Cardiac muscle cell (in vitro differentiated cells and primary cell): ENCODE data around the gene CPEB2. TPM values are rescaled to one million over a fixed set of nuclear protein-coding genes. Genes with fewer than 3 reads are reported as not detected.
"Not testable (repeated sequence)": the region's sequence is repeated elsewhere in the genome, so short reads cannot be mapped to it uniquely, and the experiment has no call there.

Experiments used
- DNase-seq, 2 donors: peaks; one replicate each; pipeline versions ENCODE4 v3.0.0 to v3.0.0-alpha.2; 2010 to 2017; ENCODE audit warnings: low read depth in 1 of 2, low spot score in 1 of 2
- H3K27ac ChIP-seq: fragments of 200-600 bp; sonication (generic); 2 replicates; pipeline ENCODE4 v1.5.1; 2016
- H3K27me3 ChIP-seq: fragments of 200-600 bp; sonication (generic); 2 replicates; pipeline ENCODE4 v1.6.0; 2016; ENCODE audit warnings: control low read depth
- H3K36me3 ChIP-seq: fragments of 200-600 bp; sonication (generic); 2 replicates; pipeline ENCODE4 v1.5.1; 2016; ENCODE audit warnings: control low read depth
- H3K4me1 ChIP-seq: fragments of 200-600 bp; sonication (generic); 2 replicates; pipeline ENCODE4 v1.8.1; 2017; ENCODE audit warnings: low read depth, mild to moderate bottlenecking, mixed run types
- H3K4me3 ChIP-seq: fragments of 200-600 bp; sonication (generic); 2 replicates; pipeline ENCODE4 v1.5.1; 2016; ENCODE audit warnings: mild to moderate bottlenecking
- H3K9me3 ChIP-seq: fragments of 200-600 bp; sonication (generic); 2 replicates; pipeline ENCODE4 v1.5.1; 2017; ENCODE audit warnings: low read depth, mild to moderate bottlenecking, control low read depth
- CTCF ChIP-seq: IDR thresholded peaks from 2 replicates; pipeline ENCODE4 v1.5.1; 2012; ENCODE audit warnings: low read depth, mild to moderate bottlenecking, low read length
- polyA plus RNA-seq: library from polyadenylated mRNA; unstranded; fragments of >200 nt; fragmentation: Nextera tagmentation; extraction: Ambion mirVana; gene quantifications from 2 replicates; pipeline ENCODE4 v1.2.1, GENCODE V29; 2016
- total RNA-seq: library from RNA; depleted of rRNA; stranded (reverse); fragments of >200 nt; gene quantifications from 2 replicates; pipeline ENCODE4 v1.2.3, GENCODE V29; 2016

Gene CPEB2
- total and polyA plus RNA-seq, 2 experiments from 2014 or later, result 7.5 to 17.4 TPM

DNA sequence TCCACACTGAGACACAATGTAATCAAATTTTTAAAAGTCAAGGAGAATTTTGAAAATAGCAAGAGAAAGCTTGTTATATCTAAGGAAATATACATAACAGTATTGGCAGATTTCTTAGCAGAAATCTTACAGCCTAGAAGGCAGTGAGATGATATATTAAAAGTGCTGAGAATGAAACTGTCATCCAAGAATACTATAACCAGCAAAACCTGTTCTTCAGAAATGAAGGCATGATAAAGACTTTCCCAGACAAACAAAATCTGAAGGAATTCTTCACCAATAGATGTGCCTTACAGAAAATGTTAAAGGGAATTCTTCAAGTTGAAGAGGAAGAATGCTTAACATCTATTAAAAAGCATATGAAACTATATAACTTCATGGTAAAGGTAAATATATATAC is 73.6 kb downstream of the CPEB2 start:
- Histone ChIP-seq H3K27ac (no peak overlapping the region), H3K27me3 (no peaks in the 10 kb centered on the region), H3K36me3 (no peaks in the 10 kb centered on the region), H3K4me3 (no peak overlapping the region), H3K4me1 (no peaks in the 10 kb centered on the region), H3K9me3 (no peaks in the 10 kb centered on the region)
- no peak for TF ChIP-seq CTCF
- no peak for DNase-seq

DNA sequence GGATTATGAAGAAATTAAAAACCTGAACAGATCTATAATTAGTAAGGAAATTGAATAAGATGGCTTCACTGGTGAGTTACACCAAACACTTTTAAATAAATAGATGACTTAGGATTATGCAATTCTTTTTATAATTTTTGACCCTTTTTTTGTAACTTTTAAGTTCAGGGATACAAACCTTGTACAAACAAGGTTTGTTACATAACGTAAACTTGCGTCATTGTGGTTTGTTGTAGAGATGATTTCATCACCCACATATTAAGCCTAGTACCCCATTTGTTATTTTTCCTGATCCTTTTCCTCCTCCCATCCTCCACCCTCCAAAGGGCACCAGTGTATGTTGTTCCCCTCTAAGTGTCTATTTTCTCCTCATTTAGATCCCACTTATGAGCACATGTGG is 75.7 kb downstream of the CPEB2 start:
- Histone ChIP-seq H3K27ac (no peak overlapping the region), H3K36me3 (no peaks in the 10 kb centered on the region), H3K9me3 (no peaks in the 10 kb centered on the region), H3K27me3 (no peaks in the 10 kb centered on the region), H3K4me3 (no peak overlapping the region), H3K4me1 (no peaks in the 10 kb centered on the region)
- no peak for TF ChIP-seq CTCF
- peak in 1 of 2 donors; percentile 83 for DNase-seq

DNA sequence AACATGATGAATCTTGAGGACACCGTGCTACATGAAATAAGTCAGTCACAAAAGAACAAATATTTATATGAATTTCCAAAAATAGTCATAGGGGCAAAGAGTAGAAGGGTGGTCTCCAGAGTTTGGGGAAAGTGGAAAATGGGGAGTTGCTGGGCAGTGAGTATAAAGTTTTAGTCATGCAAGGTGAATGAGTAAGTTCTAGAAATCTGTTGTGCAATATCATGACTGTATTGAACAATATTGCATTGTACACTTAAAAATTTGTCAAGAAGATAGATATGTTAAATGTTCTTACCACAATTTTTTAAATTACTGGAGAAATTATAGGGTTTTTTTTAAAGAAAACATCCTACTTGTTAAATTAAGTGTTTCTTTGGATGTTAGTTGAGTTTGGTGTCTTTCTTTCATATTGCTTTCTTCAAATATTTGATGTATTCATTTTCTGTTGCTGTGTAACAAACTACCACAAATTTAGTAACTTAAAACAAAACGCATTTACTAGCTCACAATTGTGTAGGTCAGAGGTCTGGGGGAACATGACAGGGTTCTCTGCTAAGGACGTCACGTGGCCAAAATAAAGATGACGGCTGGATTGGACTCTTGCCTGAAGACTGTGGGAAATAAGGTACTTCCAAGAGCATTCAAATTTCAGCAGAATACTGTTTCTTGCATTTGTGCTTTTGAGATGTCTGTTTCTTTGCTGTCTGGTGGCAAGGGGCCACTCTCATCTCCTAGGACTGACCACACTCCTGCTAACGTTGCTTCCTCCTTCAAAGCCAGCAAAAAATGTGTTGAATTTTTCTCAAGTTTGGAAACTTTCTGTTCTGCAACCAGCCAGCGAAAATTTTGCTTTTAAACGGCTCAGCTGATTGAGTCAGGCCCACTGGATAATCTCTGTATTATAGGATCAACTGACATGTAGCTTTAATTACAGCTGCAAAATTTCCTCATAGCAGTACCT is 76.7 kb downstream of the CPEB2 start:
- H3K27ac ChIP-seq, result no peak overlapping the region
- TF ChIP-seq CTCF, result no peak
- H3K27me3 ChIP-seq, result no peaks in the 10 kb centered on the region
- no peak overlapping the region for H3K4me3 ChIP-seq
- H3K36me3 ChIP-seq, result no peaks in the 10 kb centered on the region
- H3K9me3 ChIP-seq, result no peaks in the 10 kb centered on the region
- DNase-seq, result peak in 1 of 2 donors; percentile 73
- H3K4me1 ChIP-seq, result no peaks in the 10 kb centered on the region

DNA sequence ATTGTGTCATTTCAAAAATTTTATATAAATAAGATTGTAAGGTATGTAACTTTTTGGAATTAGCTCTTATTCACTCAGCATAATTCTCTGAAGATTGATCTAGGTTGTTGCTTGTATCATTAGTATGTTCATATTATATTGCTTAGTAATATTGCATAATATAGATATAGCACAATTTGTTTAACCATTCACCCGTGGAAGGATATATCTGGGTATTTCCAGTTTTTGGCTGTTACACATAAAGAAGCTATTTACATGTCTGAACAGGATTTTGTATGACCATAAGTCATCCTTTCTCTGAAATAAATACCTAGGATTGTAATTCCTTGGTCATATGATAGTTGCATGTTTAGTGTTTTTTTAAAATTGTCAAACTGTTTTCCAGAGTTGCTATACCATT is 82.5 kb downstream of the CPEB2 start:
- Histone ChIP-seq H3K27ac (no peak overlapping the region), H3K9me3 (no peaks in the 10 kb centered on the region), H3K4me3 (no peak overlapping the region), H3K36me3 (no peaks in the 10 kb centered on the region), H3K27me3 (no peaks in the 10 kb centered on the region), H3K4me1 (no peaks in the 10 kb centered on the region)
- TF ChIP-seq CTCF, result no peak
- no peak for DNase-seq

DNA sequence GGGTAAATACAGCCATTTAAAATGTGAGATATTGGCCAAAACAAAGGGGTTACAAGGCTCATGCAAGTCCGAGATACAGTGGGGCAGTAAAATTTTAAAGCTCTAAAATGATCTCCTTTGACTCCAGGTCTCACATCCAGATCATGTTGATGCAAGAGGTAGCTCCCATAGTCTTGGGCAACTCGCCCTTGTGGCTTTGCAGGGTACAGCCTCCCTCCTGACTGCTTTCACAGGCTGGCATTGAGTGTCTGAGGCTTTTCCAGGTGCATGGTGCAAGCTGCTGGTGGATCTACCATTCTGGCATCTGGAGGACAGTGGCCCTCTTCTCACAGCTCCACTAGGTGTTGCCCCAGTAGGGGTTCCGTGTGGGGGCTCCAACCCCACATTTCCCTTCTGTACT is 83.5 kb downstream of the CPEB2 start:
- not testable (repeated sequence) for H3K36me3 ChIP-seq, H3K9me3 ChIP-seq, H3K4me1 ChIP-seq, DNase-seq, H3K27me3 ChIP-seq, H3K4me3 ChIP-seq, H3K27ac ChIP-seq

GRCh38 chr4:15086259-15086658 is 84.0 kb downstream of the CPEB2 start:
- H3K27ac ChIP-seq, H3K9me3 ChIP-seq, H3K4me3 ChIP-seq, H3K36me3 ChIP-seq, H3K4me1 ChIP-seq, DNase-seq, H3K27me3 ChIP-seq: not testable (repeated sequence)
